Measurements from ENCODE around the gene KANK2. TPM values are rescaled to one million over a fixed set of nuclear protein-coding genes. Genes with fewer than 3 reads are reported as not detected.
A peak's percentile ranks its signal among the peaks of the same experiment; 100 is the strongest.

KANK2 gene
- total and polyA plus RNA-seq, 5 donors, result 244 to 324 (median 275) TPM

DNA sequence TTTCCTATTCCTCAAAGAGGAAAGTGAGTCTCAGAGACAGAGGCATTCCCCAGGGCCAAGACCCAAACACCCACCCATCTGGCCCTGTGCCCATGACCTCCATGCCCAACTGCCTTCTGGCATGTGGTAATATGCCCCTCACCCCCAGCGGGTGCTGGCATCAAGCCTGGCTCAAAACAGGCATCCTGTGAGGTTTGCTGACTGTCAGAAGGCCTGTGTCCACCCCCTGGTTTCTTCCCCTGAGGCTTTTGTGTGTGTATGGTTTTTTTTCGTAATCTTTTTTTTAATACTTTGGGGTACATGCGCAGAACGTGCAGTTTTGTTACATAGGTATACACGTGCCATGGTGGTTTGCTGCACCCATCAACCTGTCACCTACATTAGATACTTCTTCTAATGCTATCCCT is 7.6 kb upstream of the KANK2 start:
- peaks cover 5% of the 10 kb centered on the region for H3K4me1 ChIP-seq (ENCODE audit: control insufficient read depth, insufficient read depth, low read length)
- intact Hi-C loops (cut with DNase I), result loop anchor here (2.0 to 10.0 kb wide), 5 partner anchors 66 to 170 kb away; no protein-coding TSS in a partner anchor
- DNase-seq, result peak in 2 of 3 donors; percentile 52 to 80
- H3K4me3 ChIP-seq (ENCODE audit: low read length), result no peak overlapping the region
- 51% methylated on average over 5 of the region's 5 CpGs for WGBS
- ATAC-seq, result no peak
- no peaks in the 10 kb centered on the region for H3K9me3 ChIP-seq (ENCODE audit: control insufficient read depth, low read length)
- H3K27ac ChIP-seq (ENCODE audit: low read length), result peak overlapping the region; percentile 66
- H3K27me3 ChIP-seq (ENCODE audit: control insufficient read depth, insufficient read depth), result no peaks in the 10 kb centered on the region

DNA sequence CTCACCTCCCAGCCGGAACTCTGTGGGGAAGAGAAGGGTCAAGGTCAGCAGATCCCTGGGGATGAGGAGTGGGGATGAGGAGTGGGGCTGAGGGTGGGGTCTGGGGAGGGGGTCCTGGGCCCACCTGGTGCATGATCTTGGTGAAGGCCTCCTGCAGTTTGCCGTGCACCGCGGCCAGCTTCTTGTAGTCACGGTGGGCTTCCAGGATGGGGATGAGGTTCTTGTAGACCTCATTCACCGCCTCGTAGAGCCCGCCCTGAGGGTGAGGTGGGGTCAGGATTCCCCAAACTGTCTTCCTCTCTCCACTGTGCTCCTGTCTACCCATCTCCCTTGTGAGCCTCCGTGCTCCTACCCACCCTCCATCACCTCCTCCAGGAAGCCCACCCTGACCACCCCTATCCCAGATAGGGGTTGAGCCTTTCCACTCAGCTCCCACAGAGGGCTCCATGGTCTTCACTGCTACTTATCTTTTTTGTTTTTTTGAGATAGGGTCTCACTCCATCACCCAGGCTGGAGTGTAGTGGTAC is 6.8 kb upstream of the KANK2 start:
- peak; percentile 3 to 4 for ATAC-seq
- DNase-seq, result no peak
- Histone ChIP-seq H3K4me1 (ENCODE audit: control insufficient read depth, insufficient read depth, low read length) (peaks cover 5% of the 10 kb centered on the region), H3K9me3 (ENCODE audit: control insufficient read depth, low read length) (no peaks in the 10 kb centered on the region), H3K4me3 (ENCODE audit: low read length) (no peak overlapping the region), H3K27me3 (ENCODE audit: control insufficient read depth, insufficient read depth) (no peaks in the 10 kb centered on the region), H3K27ac (ENCODE audit: low read length) (peak overlapping the region; percentile 66)
- 77% methylated on average over 9 of the region's 9 CpGs for WGBS
- intact Hi-C loops (cut with DNase I), result loop anchor here in 3 of 4 donors (2.0 to 10.0 kb wide), 4 partner anchors 65 to 169 kb away; no protein-coding TSS in a partner anchor

DNA sequence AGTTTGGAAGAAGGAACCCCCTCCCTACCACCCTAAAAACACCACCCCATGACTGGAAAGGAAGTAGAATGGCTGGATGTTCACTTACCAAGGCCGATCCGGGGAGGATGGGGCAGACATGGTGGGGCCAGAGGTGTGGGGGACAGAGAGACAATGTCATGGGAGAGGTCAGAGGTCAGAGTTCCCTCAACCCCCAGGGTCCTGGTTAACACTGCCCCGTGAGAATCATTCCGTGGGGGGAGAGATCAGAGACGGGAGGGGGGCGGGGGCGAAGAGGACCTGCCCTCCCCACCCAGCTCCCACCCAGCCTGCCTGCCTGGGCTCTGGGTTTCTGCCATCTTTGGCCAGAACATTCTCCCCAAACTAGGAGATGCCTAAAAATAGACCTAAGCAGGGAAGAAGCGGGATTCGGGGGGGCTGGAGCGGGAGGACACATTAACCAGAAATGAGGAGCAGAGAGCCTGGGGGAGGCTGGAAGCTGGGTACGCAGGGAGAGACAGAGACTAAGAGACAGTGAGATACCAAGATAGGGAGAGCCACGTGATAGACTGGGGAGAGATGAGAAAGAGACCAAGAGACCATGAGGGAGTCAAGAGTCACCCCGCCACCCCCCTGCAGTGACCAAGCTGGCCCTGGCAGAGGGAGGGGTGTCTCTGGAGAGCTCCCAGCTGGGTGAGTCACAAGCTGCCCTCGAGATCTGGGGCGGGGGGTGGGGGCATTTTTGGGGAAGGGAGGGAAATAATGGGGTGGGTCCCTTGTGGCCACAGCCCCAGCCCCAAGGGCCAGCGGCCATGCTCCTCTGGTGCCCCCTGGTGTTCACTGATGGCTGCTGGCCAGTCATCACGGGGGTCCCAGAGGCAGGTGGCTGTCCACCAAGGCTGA is 6.1 kb upstream of the KANK2 start:
- ATAC-seq (peak; percentile 73 to 78), DNase-seq (peak; percentile 87 to 93 (median 90))
- 18% methylated on average over 17 of the region's 17 CpGs for WGBS
- intact Hi-C loops (cut with DNase I), result loop anchor here in 3 of 4 donors (2.0 to 10.0 kb wide), 4 partner anchors 65 to 169 kb away; no protein-coding TSS in a partner anchor
- no peak overlapping the region for H3K4me3 ChIP-seq (ENCODE audit: low read length)
- no peaks in the 10 kb centered on the region for H3K27me3 ChIP-seq (ENCODE audit: control insufficient read depth, insufficient read depth)
- peak overlapping the region; percentile 94 for H3K27ac ChIP-seq (ENCODE audit: low read length)
- H3K4me1 ChIP-seq (ENCODE audit: control insufficient read depth, insufficient read depth, low read length), result peaks cover 5% of the 10 kb centered on the region
- H3K9me3 ChIP-seq (ENCODE audit: control insufficient read depth, low read length), result no peaks in the 10 kb centered on the region

DNA sequence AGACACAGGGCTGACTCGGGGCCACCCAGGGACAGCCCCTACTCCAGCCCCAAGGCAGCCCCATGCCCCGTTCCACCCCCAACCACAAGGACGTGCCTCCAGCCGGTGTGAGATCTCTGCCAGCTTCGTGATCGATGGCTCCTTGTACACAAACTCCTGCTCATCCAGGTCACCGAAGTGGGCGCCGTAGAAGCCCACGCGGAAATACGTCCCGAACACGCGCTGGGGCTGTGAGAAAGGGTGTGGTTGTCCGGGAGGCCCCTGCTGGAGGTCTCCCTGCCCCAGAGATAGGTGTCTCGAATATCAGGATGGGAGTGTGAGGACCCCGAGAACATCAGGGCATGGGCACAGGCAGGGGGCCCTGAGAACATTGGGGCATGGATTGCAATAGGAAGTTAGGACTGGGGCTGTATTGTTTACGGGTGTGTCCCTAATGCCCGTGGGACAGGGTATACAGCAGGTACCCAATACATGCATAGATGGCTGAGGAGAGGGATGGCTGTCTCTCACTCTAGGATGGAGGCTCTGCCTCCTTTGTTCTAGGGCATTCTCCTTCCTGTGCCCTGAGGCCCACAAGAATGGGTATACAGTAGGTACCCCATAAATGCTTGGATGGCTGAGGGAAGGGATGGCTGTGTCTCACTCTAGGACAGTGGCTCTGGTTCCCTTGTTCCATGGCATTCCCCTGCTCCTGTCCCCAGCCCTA is 5.3 kb upstream of the KANK2 start:
- H3K4me3 ChIP-seq (ENCODE audit: low read length), result no peak overlapping the region
- intact Hi-C loops (cut with DNase I), result loop anchor here in 3 of 4 donors (5.0 to 10.0 kb wide), 2 partner anchors 65 to 168 kb away; no protein-coding TSS in a partner anchor
- ATAC-seq (peak in 1 of 2 donors; percentile 1), DNase-seq (no peak)
- no peaks in the 10 kb centered on the region for H3K9me3 ChIP-seq (ENCODE audit: control insufficient read depth, low read length)
- H3K27ac ChIP-seq (ENCODE audit: low read length), result peak overlapping the region; percentile 94
- no peaks in the 10 kb centered on the region for H3K27me3 ChIP-seq (ENCODE audit: control insufficient read depth, insufficient read depth)
- WGBS, result 86% methylated on average over 20 of the region's 20 CpGs
- peaks cover 5% of the 10 kb centered on the region for H3K4me1 ChIP-seq (ENCODE audit: control insufficient read depth, insufficient read depth, low read length)

GRCh38 chr19:11201791-11202190 is 4.4 kb upstream of the KANK2 start:
- intact Hi-C loops (cut with DNase I), result loop anchor here in 3 of 4 donors (5.0 to 10.0 kb wide), 2 partner anchors 64 to 167 kb away; no protein-coding TSS in a partner anchor
- no peak overlapping the region for H3K27ac ChIP-seq (ENCODE audit: low read length)
- 93% methylated on average over 24 of the region's 24 CpGs for WGBS

GRCh38 chr19:11200931-11201330 is 3.6 kb upstream of the KANK2 start:
- DNase-seq (peak in 1 of 3 donors; percentile 45), ATAC-seq (no peak)
- no peak overlapping the region for H3K4me3 ChIP-seq (ENCODE audit: low read length)
- H3K27ac ChIP-seq (ENCODE audit: low read length), result peak overlapping the region; percentile 26
- H3K9me3 ChIP-seq (ENCODE audit: control insufficient read depth, low read length), result no peaks in the 10 kb centered on the region
- intact Hi-C loops (cut with DNase I), result loop anchor here in 3 of 4 donors (5.0 to 10.0 kb wide), 2 partner anchors 64 to 166 kb away; no protein-coding TSS in a partner anchor
- WGBS, result 82% methylated on average over 9 of the region's 9 CpGs
- H3K27me3 ChIP-seq (ENCODE audit: control insufficient read depth, insufficient read depth), result no peaks in the 10 kb centered on the region
- H3K4me1 ChIP-seq (ENCODE audit: control insufficient read depth, insufficient read depth, low read length), result peaks cover 5% of the 10 kb centered on the region

More at GRCh38 chr19:11201791-11202190, 4.4 kb upstream of the KANK2 start:
- ATAC-seq (no peak), DNase-seq (peak in 1 of 3 donors; percentile 37)
- peaks cover 5% of the 10 kb centered on the region for H3K4me1 ChIP-seq (ENCODE audit: control insufficient read depth, insufficient read depth, low read length)
- no peaks in the 10 kb centered on the region for H3K27me3 ChIP-seq (ENCODE audit: control insufficient read depth, insufficient read depth)
- H3K9me3 ChIP-seq (ENCODE audit: control insufficient read depth, low read length), result no peaks in the 10 kb centered on the region
- H3K4me3 ChIP-seq (ENCODE audit: low read length), result no peak overlapping the region

DNA sequence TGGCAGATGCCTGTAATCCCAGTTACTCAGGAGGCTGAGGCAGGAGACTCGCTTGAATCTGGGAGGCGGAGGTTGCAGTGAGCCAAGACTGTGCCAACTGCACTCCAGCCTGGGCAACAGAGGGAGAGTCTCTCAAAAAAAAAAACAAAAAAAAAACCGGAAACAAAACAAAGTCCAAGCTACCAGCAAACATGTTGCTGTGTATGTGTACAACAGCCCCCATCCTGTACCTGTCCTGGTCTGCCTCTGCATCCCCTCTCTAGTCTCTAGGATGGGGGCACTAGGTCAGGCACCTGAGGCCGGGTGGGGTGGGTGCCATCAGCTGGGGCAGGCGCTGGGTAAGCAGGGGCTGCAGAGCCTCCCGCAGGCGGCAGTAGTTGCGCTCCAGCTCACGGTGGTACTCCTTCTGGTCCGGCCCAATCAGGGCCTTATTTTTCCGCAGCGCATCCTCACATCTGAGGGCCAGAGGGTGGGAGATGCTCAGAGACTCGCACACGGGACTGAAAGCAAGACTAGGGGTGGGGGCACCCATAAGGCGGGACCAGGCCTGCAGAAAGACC is 2.8 kb upstream of the KANK2 start:
- intact Hi-C loops (cut with DNase I), result loop anchor here in 3 of 4 donors (5.0 to 10.0 kb wide), 2 partner anchors 63 to 165 kb away; no protein-coding TSS in a partner anchor
- no peak for ATAC-seq
- 89% methylated on average over 15 of the region's 15 CpGs for WGBS
- H3K4me1 ChIP-seq (ENCODE audit: control insufficient read depth, insufficient read depth, low read length), result peaks cover 9% of the 10 kb centered on the region
- DNase-seq, result peak in 1 of 3 donors; percentile 47
- H3K27ac ChIP-seq (ENCODE audit: low read length), result no peak overlapping the region
- H3K9me3 ChIP-seq (ENCODE audit: control insufficient read depth, low read length), result no peaks in the 10 kb centered on the region
- H3K27me3 ChIP-seq (ENCODE audit: control insufficient read depth, insufficient read depth), result no peaks in the 10 kb centered on the region
- no peak overlapping the region for H3K4me3 ChIP-seq (ENCODE audit: low read length)

DNA sequence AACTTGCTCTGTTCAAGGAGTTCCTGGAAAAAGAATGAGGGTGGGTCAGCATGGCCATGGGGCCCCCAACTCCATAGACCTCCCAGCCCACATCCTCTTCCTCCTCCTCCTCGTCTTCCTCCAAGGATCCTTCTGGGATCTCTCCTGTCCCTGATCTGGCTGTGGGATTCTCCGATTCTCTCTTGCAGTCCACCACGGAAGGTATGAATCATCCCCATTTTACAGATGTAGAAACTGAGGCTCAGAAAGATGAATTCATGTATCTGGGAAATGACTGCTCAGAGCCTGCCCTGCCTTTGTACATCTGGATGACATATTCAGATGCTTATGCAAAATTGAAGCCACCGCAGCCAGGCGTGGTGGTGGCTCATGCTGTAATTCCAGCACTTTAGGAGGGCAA is 2.2 kb upstream of the KANK2 start:
- Histone ChIP-seq H3K27me3 (ENCODE audit: control insufficient read depth, insufficient read depth) (no peaks in the 10 kb centered on the region), H3K27ac (ENCODE audit: low read length) (peak overlapping the region; percentile 65), H3K4me3 (ENCODE audit: low read length) (no peak overlapping the region), H3K4me1 (ENCODE audit: control insufficient read depth, insufficient read depth, low read length) (peaks cover 10% of the 10 kb centered on the region), H3K9me3 (ENCODE audit: control insufficient read depth, low read length) (no peaks in the 10 kb centered on the region)
- intact Hi-C loops (cut with DNase I), result loop anchor here in 2 of 4 donors (5.0 kb wide), 2 partner anchors 37 to 57 kb away; no protein-coding TSS in a partner anchor
- ATAC-seq (no peak), DNase-seq (peak in 1 of 3 donors; percentile 2)
- WGBS, result 84% methylated on average over 5 of the region's 5 CpGs

- WGBS, result 49% methylated on average over 7 of the region's 7 CpGs
- DNase-seq (peak in 1 of 3 donors; percentile 59), ATAC-seq (no peak)
- Histone ChIP-seq H3K4me3 (ENCODE audit: low read length) (no peak overlapping the region), H3K9me3 (ENCODE audit: control insufficient read depth, low read length) (no peaks in the 10 kb centered on the region), H3K27ac (ENCODE audit: low read length) (peak overlapping the region; percentile 65), H3K27me3 (ENCODE audit: control insufficient read depth, insufficient read depth) (no peaks in the 10 kb centered on the region), H3K4me1 (ENCODE audit: control insufficient read depth, insufficient read depth, low read length) (peaks cover 7% of the 10 kb centered on the region)
- intact Hi-C loops (cut with DNase I), result loop anchor here in 2 of 4 donors (5.0 kb wide), 2 partner anchors 37 to 57 kb away; no protein-coding TSS in a partner anchor
These were observed 1.6 kb upstream of the KANK2 start for GRCh38 chr19:11198769-11199424.

DNA sequence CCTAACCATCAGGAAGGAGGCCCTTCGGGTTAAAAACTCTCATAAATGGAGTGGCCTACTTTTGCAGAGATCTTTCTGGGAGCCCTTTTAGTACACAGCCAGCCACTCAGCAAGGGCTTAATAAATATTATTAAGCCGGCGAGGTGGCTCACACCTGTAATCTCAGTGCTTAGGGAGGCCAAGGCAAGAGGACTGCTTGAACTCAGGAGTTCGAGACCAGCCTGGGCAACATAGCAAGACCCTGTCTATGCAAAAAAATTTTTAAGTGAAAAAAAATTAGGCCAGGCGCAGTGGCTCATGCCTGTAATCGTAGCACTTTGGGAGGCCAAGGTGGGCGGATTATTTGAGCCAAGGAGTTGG is 810 bp upstream of the KANK2 start:
- 71% methylated on average over 7 of the region's 7 CpGs for WGBS
- H3K27ac ChIP-seq (ENCODE audit: low read length), result peak overlapping the region; percentile 77
- H3K4me1 ChIP-seq (ENCODE audit: control insufficient read depth, insufficient read depth, low read length), result peaks cover 7% of the 10 kb centered on the region
- intact Hi-C loops (cut with DNase I), result loop anchor here in 2 of 4 donors (5.0 kb wide), 2 partner anchors 36 to 56 kb away; no protein-coding TSS in a partner anchor
- ATAC-seq (no peak), DNase-seq (peak in 1 of 3 donors; percentile 18)
- no peak overlapping the region for H3K4me3 ChIP-seq (ENCODE audit: low read length)
- H3K9me3 ChIP-seq (ENCODE audit: control insufficient read depth, low read length), result no peaks in the 10 kb centered on the region
- no peaks in the 10 kb centered on the region for H3K27me3 ChIP-seq (ENCODE audit: control insufficient read depth, insufficient read depth)

Measured in right cardiac atrium (tissue), 5 donors.